Posterior cingulate gyrus (tissue), 11 donors: ENCODE data around the gene GALNT14.

Source experiments
- DNase-seq, 10 donors: peaks; one replicate each; pipeline versions ENCODE4 v3.0.0 to v3.0.0-alpha.2; 2020 to 2021; ENCODE audit warnings: mixed read lengths in 3 of 10
- intact Hi-C: fragments of 100-400 bp; cut with DNase I; formaldehyde crosslinking; loops from one replicate; pipeline ENCODE4 v1.15.1; 2023

Gene GALNT14

GRCh38 chr2:31066086-31066485 lies 72.2 kb downstream of the GALNT14 start:
- intact Hi-C loops = no loop called here
- no peak for DNase-seq

GRCh38 chr2:31065356-31065755 lies 72.9 kb downstream of the GALNT14 start:
- intact Hi-C loops = no loop called here
- DNase-seq = no peak

GRCh38 chr2:31060397-31060796 lies 77.8 kb downstream of the GALNT14 start:
- intact Hi-C loops = no loop called here
- no peak for DNase-seq

GRCh38 chr2:31058096-31059035 lies 79.9 kb downstream of the GALNT14 start:
- DNase-seq = no peak
- intact Hi-C loops = no loop called here

- no peak for DNase-seq
- intact Hi-C loops = no loop called here
These were observed 80.5 kb downstream of the GALNT14 start for GRCh38 chr2:31057691-31058090.

GRCh38 chr2:31055938-31056337 lies 82.3 kb downstream of the GALNT14 start:
- intact Hi-C loops = no loop called here
- DNase-seq = no peak

- intact Hi-C loops = no loop called here
- DNase-seq = no peak
These were observed 83.3 kb downstream of the GALNT14 start for GRCh38 chr2:31054842-31055388.

GRCh38 chr2:31053929-31054782 lies 84.1 kb downstream of the GALNT14 start:
- DNase-seq = no peak
- intact Hi-C loops = no loop called here

GRCh38 chr2:31052284-31052683 lies 86.0 kb downstream of the GALNT14 start:
- no peak for DNase-seq
- intact Hi-C loops = no loop called here

GRCh38 chr2:31051258-31052140 lies 86.7 kb downstream of the GALNT14 start:
- intact Hi-C loops = no loop called here
- no peak for DNase-seq

GRCh38 chr2:31049916-31050588 lies 88.2 kb downstream of the GALNT14 start:
- intact Hi-C loops = no loop called here
- no peak for DNase-seq

GRCh38 chr2:31049264-31049663 lies 89.0 kb downstream of the GALNT14 start:
- DNase-seq = no peak

GRCh38 chr2:31047599-31047998 lies 90.6 kb downstream of the GALNT14 start:
- intact Hi-C loops = no loop called here
- no peak for DNase-seq

More at GRCh38 chr2:31049264-31049663, 89.0 kb downstream of the GALNT14 start:
- intact Hi-C loops = no loop called here

GRCh38 chr2:31038385-31038784 lies 99.9 kb downstream of the GALNT14 start:
- intact Hi-C loops = no loop called here

GRCh38 chr2:31037058-31037457 lies 101.2 kb downstream of the GALNT14 start:
- intact Hi-C loops = no loop called here
- no peak for DNase-seq

More at GRCh38 chr2:31038385-31038784, 99.9 kb downstream of the GALNT14 start:
- DNase-seq = no peak

GRCh38 chr2:31033032-31033431 lies 105.2 kb downstream of the GALNT14 start:
- DNase-seq = no peak
- intact Hi-C loops = no loop called here

GRCh38 chr2:31032475-31032874 lies 105.8 kb downstream of the GALNT14 start:
- DNase-seq = no peak
- intact Hi-C loops = no loop called here

- DNase-seq = no peak
- intact Hi-C loops = no loop called here
These were observed 107.0 kb downstream of the GALNT14 start for GRCh38 chr2:31031132-31031706.

- no peak for DNase-seq
- intact Hi-C loops = no loop called here
These were observed 109.8 kb downstream of the GALNT14 start for GRCh38 chr2:31028417-31028816.
